ENCODE measurements around the gene PDE1C. TPM values are rescaled to one million over a fixed set of nuclear protein-coding genes. Genes with fewer than 3 reads are reported as not detected.

The PDE1C gene
- total RNA-seq, 3 donors from 2014 or later (not counting 1 experiment from before 2014, with no cell fraction given) = not detected

- H3K4me3 ChIP-seq (ENCODE audit: low read length) = no peak overlapping the region
- Mint-ChIP-seq H3K36me3 (no peaks in the 10 kb centered on the region), H3K9me3 (no peaks in the 10 kb centered on the region), H3K4me3 (no peak overlapping the region), H3K27me3 (ENCODE audit: low read depth in 2 of 2) (peaks cover 12 to 31% of the 10 kb centered on the region in 2 donors), H3K4me1 (no peaks in the 10 kb centered on the region), H3K27ac (no peak overlapping the region)
- no peak overlapping the region for H3K27ac ChIP-seq (ENCODE audit: low read length)
- peaks cover 15% of the 10 kb centered on the region for H3K27me3 ChIP-seq (ENCODE audit: control insufficient read depth, insufficient read depth, low read length)
- no peaks in the 10 kb centered on the region for H3K36me3 ChIP-seq (ENCODE audit: control insufficient read depth, insufficient read depth, low read length)
- intact Hi-C loops (cut with micrococcal nuclease) = loop anchor here (10.0 kb wide), 1 partner anchor 324 kb away; no protein-coding TSS in a partner anchor
- WGBS (ENCODE audit: insufficient coverage) = 88% methylated on average over 11 of the region's 11 CpGs
- H3K9me3 ChIP-seq (ENCODE audit: control insufficient read depth, insufficient read depth, low read length) = no peaks in the 10 kb centered on the region
- peaks cover 9% of the 10 kb centered on the region for H3K4me1 ChIP-seq (ENCODE audit: control insufficient read depth, insufficient read depth, low read length)
- TF ChIP-seq CTCF (IDR thresholded peaks at IDR 0.05) = no peak
- ATAC-seq (no peak), DNase-seq (no peak)
These were observed 1.7 kb downstream of the PDE1C start for GRCh38 chr7:32068411-32069101.

- Histone ChIP-seq H3K4me3 (ENCODE audit: low read length) (no peak overlapping the region), H3K27ac (ENCODE audit: low read length) (no peak overlapping the region), H3K27me3 (ENCODE audit: control insufficient read depth, insufficient read depth, low read length) (peaks cover 13% of the 10 kb centered on the region), H3K36me3 (ENCODE audit: control insufficient read depth, insufficient read depth, low read length) (no peaks in the 10 kb centered on the region), H3K9me3 (ENCODE audit: control insufficient read depth, insufficient read depth, low read length) (no peaks in the 10 kb centered on the region), H3K4me1 (ENCODE audit: control insufficient read depth, insufficient read depth, low read length) (peaks cover 9% of the 10 kb centered on the region)
- Mint-ChIP-seq H3K4me1 (no peaks in the 10 kb centered on the region), H3K27me3 (ENCODE audit: low read depth in 2 of 2) (peaks cover 11 to 15% of the 10 kb centered on the region in 2 donors), H3K9me3 (no peaks in the 10 kb centered on the region), H3K36me3 (no peaks in the 10 kb centered on the region), H3K27ac (no peak overlapping the region), H3K4me3 (no peak overlapping the region)
- intact Hi-C loops (cut with micrococcal nuclease) = loop anchor here (10.0 kb wide), 1 partner anchor 322 kb away; no protein-coding TSS in a partner anchor
- no peak for DNase-seq
- TF ChIP-seq CTCF (IDR thresholded peaks at IDR 0.05) = no peak
- no peak for ATAC-seq
- 69% methylated on average over 2 of the region's 2 CpGs for WGBS (ENCODE audit: insufficient coverage)
These were observed 3.8 kb downstream of the PDE1C start for GRCh38 chr7:32066441-32066840.

GRCh38 chr7:32063614-32064013 lies 6.6 kb downstream of the PDE1C start:
- Histone ChIP-seq H3K4me1 (ENCODE audit: control insufficient read depth, insufficient read depth, low read length) (no peaks in the 10 kb centered on the region), H3K9me3 (ENCODE audit: control insufficient read depth, insufficient read depth, low read length) (no peaks in the 10 kb centered on the region), H3K36me3 (ENCODE audit: control insufficient read depth, insufficient read depth, low read length) (no peaks in the 10 kb centered on the region), H3K27ac (ENCODE audit: low read length) (no peak overlapping the region), H3K27me3 (ENCODE audit: control insufficient read depth, insufficient read depth, low read length) (no peaks in the 10 kb centered on the region), H3K4me3 (ENCODE audit: low read length) (no peak overlapping the region)
- 88% methylated on average over 2 of the region's 5 CpGs for WGBS (ENCODE audit: insufficient coverage)
- Mint-ChIP-seq H3K4me1 (no peaks in the 10 kb centered on the region), H3K27me3 (ENCODE audit: low read depth in 2 of 2) (no peaks in the 10 kb centered on the region), H3K27ac (no peak overlapping the region), H3K4me3 (no peak overlapping the region), H3K36me3 (no peaks in the 10 kb centered on the region), H3K9me3 (peaks cover 0 to 3% of the 10 kb centered on the region in 2 donors)
- intact Hi-C loops (cut with micrococcal nuclease) = loop anchor here (10.0 kb wide), 1 partner anchor 319 kb away; no protein-coding TSS in a partner anchor
- ATAC-seq = no peak
- DNase-seq = no peak
- TF ChIP-seq CTCF (IDR thresholded peaks at IDR 0.05) = no peak

Measured in natural killer cell (primary cell).